Brain microvascular endothelial cell (primary cell): Measurements from ENCODE around the gene MELK.
A peak's percentile ranks its signal among the peaks of the same experiment; 100 is the strongest.
"Not testable (repeated sequence)": the region's sequence is repeated elsewhere in the genome, so short reads cannot be mapped to it uniquely, and the experiment has no call there.

ENCODE experiments used
- DNase-seq: peaks from one replicate; pipeline ENCODE4 v3.0.0-alpha.2; 2020
- H3K27ac ChIP-seq: fragments of 250-450 bp; sonication (Bioruptor Pico); 2 replicates; pipeline ENCODE4 v1.5.1; 2020; ENCODE audit warnings: mild to moderate bottlenecking, moderate library complexity
- H3K27me3 ChIP-seq: fragments of 250-450 bp; sonication (Bioruptor Pico); replicated peaks from 2 replicates; pipeline ENCODE4 v1.5.1; 2020; ENCODE audit warnings: mild to moderate bottlenecking
- H3K36me3 ChIP-seq: fragments of 250-450 bp; sonication (Bioruptor Pico); replicated peaks from 2 replicates; pipeline ENCODE4 v1.5.1; 2020; ENCODE audit warnings: mild to moderate bottlenecking
- H3K4me3 ChIP-seq: 2 replicates; pipeline ENCODE4 v1.5.1; 2011; ENCODE audit warnings: low read depth, mild to moderate bottlenecking, control low read depth, low read length, moderate library complexity
- CTCF ChIP-seq: IDR thresholded peaks from 2 replicates; pipeline ENCODE4 v1.5.1; 2011; ENCODE audit warnings: low read depth, mild to moderate bottlenecking, moderate library complexity, low read length, control low read depth, inconsistent platforms; ENCODE audit errors: missing control alignments
- in situ Hi-C: cut with HindIII; loops from 2 replicates; pipeline ENCODE4 v1.10.0; 2017; ENCODE audit warnings: low sequenced_read_pairs, low pct_ligation_motif_present

The MELK gene

GRCh38 chr9:36551129-36551528, 21.6 kb upstream of the MELK start:
- no peaks in the 10 kb centered on the region for H3K27me3 ChIP-seq
- H3K36me3 ChIP-seq, result no peaks in the 10 kb centered on the region
- H3K4me3 ChIP-seq, result no peak overlapping the region
- in situ Hi-C loops, result no loop called here
- no peak overlapping the region for H3K27ac ChIP-seq
- TF ChIP-seq CTCF, result no peak
- DNase-seq, result no peak

GRCh38 chr9:36551910-36552309, 20.8 kb upstream of the MELK start:
- H3K36me3 ChIP-seq, result no peaks in the 10 kb centered on the region
- in situ Hi-C loops, result no loop called here
- H3K4me3 ChIP-seq, result no peak overlapping the region
- TF ChIP-seq CTCF, result no peak
- DNase-seq, result no peak
- no peak overlapping the region for H3K27ac ChIP-seq
- no peaks in the 10 kb centered on the region for H3K27me3 ChIP-seq

GRCh38 chr9:36559036-36559695, 13.5 kb upstream of the MELK start:
- peak; percentile 9 for DNase-seq
- in situ Hi-C loops, result no loop called here
- no peaks in the 10 kb centered on the region for H3K27me3 ChIP-seq
- no peak overlapping the region for H3K4me3 ChIP-seq
- H3K36me3 ChIP-seq, result no peaks in the 10 kb centered on the region
- H3K27ac ChIP-seq, result no peak overlapping the region
- TF ChIP-seq CTCF, result no peak

- peak; percentile 17 for DNase-seq
- Histone ChIP-seq H3K27me3 (no peaks in the 10 kb centered on the region), H3K4me3 (no peak overlapping the region), H3K36me3 (no peaks in the 10 kb centered on the region), H3K27ac (no peak overlapping the region)
- no peak for TF ChIP-seq CTCF
- in situ Hi-C loops, result no loop called here
Observed at GRCh38 chr9:36560771-36561170, 11.9 kb upstream of the MELK start.

- H3K27me3 ChIP-seq, H3K27ac ChIP-seq, H3K36me3 ChIP-seq, H3K4me3 ChIP-seq, DNase-seq, in situ Hi-C loops: not testable (repeated sequence)
Observed at GRCh38 chr9:36562801-36563200, 9.9 kb upstream of the MELK start.

- no peak overlapping the region for H3K27ac ChIP-seq
- peak; percentile 16 for DNase-seq
Observed at GRCh38 chr9:36566813-36567221, 5.9 kb upstream of the MELK start.

GRCh38 chr9:36568681-36569080, 4.0 kb upstream of the MELK start:
- H3K27ac ChIP-seq, result not testable (repeated sequence)

More at GRCh38 chr9:36566813-36567221, 5.9 kb upstream of the MELK start:
- no peaks in the 10 kb centered on the region for H3K27me3 ChIP-seq
- H3K4me3 ChIP-seq, result no peak overlapping the region
- no peak for TF ChIP-seq CTCF
- in situ Hi-C loops, result no loop called here
- H3K36me3 ChIP-seq, result no peaks in the 10 kb centered on the region

More at GRCh38 chr9:36568681-36569080, 4.0 kb upstream of the MELK start:
- H3K36me3 ChIP-seq, H3K27me3 ChIP-seq, H3K4me3 ChIP-seq, in situ Hi-C loops, DNase-seq: not testable (repeated sequence)
